PFSK-1 (cell line): ENCODE results near the gene HIBCH.
A peak's percentile ranks its signal among the peaks of the same experiment; 100 is the strongest.

Source experiments
- FOXP2 ChIP-seq: optimal IDR thresholded peaks from 2 replicates; pipeline ENCODE3; 2011; ENCODE audit warnings: borderline replicate concordance, control low read depth, inconsistent platforms; ENCODE audit not compliant: insufficient read depth; ENCODE audit errors: extremely low read length, extremely low read depth
- POLR2AphosphoS5 ChIP-seq: IDR thresholded peaks from 2 replicates; pipeline ENCODE4 v1.6.1; 2012; ENCODE audit warnings: low read depth, mild to moderate bottlenecking, control low read depth, low read length, moderate library complexity
- REST ChIP-seq, 2 experiments: IDR thresholded peaks; 2 replicates each; pipeline versions ENCODE4 v1.6.1 to v1.8.0; 2011 to 2012; ENCODE audit warnings: low read depth in 2 of 2, low read length in 2 of 2, control low read depth in 1 of 2, inconsistent platforms in 1 of 2, mild to moderate bottlenecking in 1 of 2, moderate library complexity in 1 of 2; ENCODE audit not compliant: insufficient read depth in 1 of 2
- SIN3A ChIP-seq: IDR thresholded peaks from 2 replicates; pipeline ENCODE4 v1.6.1; 2012; ENCODE audit warnings: mild to moderate bottlenecking, low read length, moderate library complexity, borderline replicate concordance; ENCODE audit not compliant: insufficient read depth
- TAF1 ChIP-seq: IDR thresholded peaks from 2 replicates; pipeline ENCODE4 v1.6.1; 2012; ENCODE audit warnings: low read length, control low read depth, borderline replicate concordance; ENCODE audit not compliant: insufficient read depth

Gene HIBCH

GRCh38 chr2:190318931-190319554 is 583 bp downstream of the HIBCH start:
- 0 out of 2 replicates have a peak, but pooled peaks have one; percentile 41 for TF ChIP-seq SIN3A
- no peak for TF ChIP-seq TAF1

GRCh38 chr2:190318514-190318913 is 1.1 kb downstream of the HIBCH start:
- TF ChIP-seq REST (IDR thresholded peaks at IDR 0.05; ENCODE audit: insufficient read depth in 1 of 2, low read depth in 2 of 2, low read length in 2 of 2): no peak
- no peak for TF ChIP-seq SIN3A
- no peak for TF ChIP-seq TAF1
- TF ChIP-seq FOXP2: no peak
- TF ChIP-seq POLR2AphosphoS5: no peak

- no peak for TF ChIP-seq SIN3A
- TF ChIP-seq FOXP2: no peak
- no peak for TF ChIP-seq POLR2AphosphoS5
- no peak for TF ChIP-seq TAF1
- TF ChIP-seq REST (IDR thresholded peaks at IDR 0.05; ENCODE audit: insufficient read depth in 1 of 2, low read depth in 2 of 2, low read length in 2 of 2): no peak
Measured at GRCh38 chr2:190315273-190315672, 4.4 kb downstream of the HIBCH start.

- TF ChIP-seq POLR2AphosphoS5: no peak
- no peak for TF ChIP-seq SIN3A
- TF ChIP-seq REST (IDR thresholded peaks at IDR 0.05; ENCODE audit: insufficient read depth in 1 of 2, low read depth in 2 of 2, low read length in 2 of 2): no peak
- no peak for TF ChIP-seq TAF1
- TF ChIP-seq FOXP2: no peak
Measured at GRCh38 chr2:190313880-190314279, 5.7 kb downstream of the HIBCH start.

DNA sequence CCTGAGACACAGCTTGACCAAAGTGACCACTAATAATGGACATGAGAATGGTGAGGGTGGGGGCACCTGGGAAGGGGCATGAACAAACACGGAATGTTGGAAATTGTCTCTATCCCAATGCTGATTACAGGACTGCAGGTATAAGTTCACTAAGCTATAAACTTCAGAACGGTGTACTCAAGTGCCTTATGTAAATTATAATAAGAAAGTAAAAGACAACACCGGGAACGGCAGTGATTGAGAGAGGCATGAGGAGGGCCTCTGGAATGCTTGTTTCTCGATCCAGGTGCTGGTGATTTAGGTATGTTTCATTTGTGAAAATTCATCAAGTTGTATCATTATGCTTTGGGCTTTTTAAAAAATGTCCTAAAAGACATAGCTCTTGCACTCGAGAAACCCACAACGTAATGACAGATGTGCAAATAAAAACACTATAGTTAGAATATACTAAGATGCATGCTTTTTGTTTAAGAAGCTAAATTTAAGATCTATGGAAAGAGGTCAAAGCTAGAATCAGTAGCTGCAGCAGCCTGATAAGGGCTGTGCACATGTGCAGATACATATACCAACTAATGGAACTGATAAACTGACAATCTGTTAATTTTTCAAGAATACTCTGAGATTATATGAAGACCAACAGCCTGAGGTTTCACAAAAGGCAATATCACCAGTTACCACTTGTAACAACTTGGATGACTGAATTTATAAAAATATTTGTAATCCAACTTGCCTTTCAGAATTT is 7.6 kb downstream of the HIBCH start:
- TF ChIP-seq POLR2AphosphoS5: no peak
- TF ChIP-seq REST (IDR thresholded peaks at IDR 0.05; ENCODE audit: insufficient read depth in 1 of 2, low read depth in 2 of 2, low read length in 2 of 2): no peak
- TF ChIP-seq FOXP2: no peak
- no peak for TF ChIP-seq SIN3A
- TF ChIP-seq TAF1: no peak
